ENCODE measurements around the gene WDFY3.

The WDFY3 gene

GRCh38 chr4:84966382-84967242 is at the start of gene WDFY3:
WDFY3 (minus strand) TSS chr4:84966690; CDS start chr4:84860591, 106,099 bp downstream.
- no peak for TF ChIP-seq CTCF (IDR thresholded peaks at IDR 0.05; ENCODE audit: low read depth, low read length)
- TF ChIP-seq EZH2phosphoT487 (IDR thresholded peaks at IDR 0.05; ENCODE audit: low read depth), result no peak
- H3K27ac ChIP-seq (ENCODE audit: low read length), result no peak within 1 kb of the TSS
- no peak within 1 kb of the TSS for H3K4me3 ChIP-seq (ENCODE audit: low read length)
- H3K79me2 ChIP-seq (ENCODE audit: low read length), result no peaks in the 10 kb centered on the region
- no peak within 1 kb of the TSS for H2AFZ ChIP-seq (ENCODE audit: low read depth, low read length)
- peaks cover 11% of the 10 kb centered on the region; the same call in 1 of the 2 replicates for H3K4me1 ChIP-seq (ENCODE audit: low read length)
- H3K27me3 ChIP-seq (ENCODE audit: low read depth, low read length), result no peaks in the 10 kb centered on the region
- H3K36me3 ChIP-seq (replicated peaks; ENCODE audit: low read depth, low read length), result no peaks in the 10 kb centered on the region
- no peak within 1 kb of the TSS for H3K9ac ChIP-seq (ENCODE audit: low read length)
- H4K20me1 ChIP-seq (ENCODE audit: insufficient read depth, low read length), result no peaks in the 10 kb centered on the region
- H3K4me2 ChIP-seq (ENCODE audit: low read length), result no peak within 1 kb of the TSS
- H3K9me3 ChIP-seq (ENCODE audit: insufficient read depth, low read length), result no peaks in the 10 kb centered on the region

DNA sequence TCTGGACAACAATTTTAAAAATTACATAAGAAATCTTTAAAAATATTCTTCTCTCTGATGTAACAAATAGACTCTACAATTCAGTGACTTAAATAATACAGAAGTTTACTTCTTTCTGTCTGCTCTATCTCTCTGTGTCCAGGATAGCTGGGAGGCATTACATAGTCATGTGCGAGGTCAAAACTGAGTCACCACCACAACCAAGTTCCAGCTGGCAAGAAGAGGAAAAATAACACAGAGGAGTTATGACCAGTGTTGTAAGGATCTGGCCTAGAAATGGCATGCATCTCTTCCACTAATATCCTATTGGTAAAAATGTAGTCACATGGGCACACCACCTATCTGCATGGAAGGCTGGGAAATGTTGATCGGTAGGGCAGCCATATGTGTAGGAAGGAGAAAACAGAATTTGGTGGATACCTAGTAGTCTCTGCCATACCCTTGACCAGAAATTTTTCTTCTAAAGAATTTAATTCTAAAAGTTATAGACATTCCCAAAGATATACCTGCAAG is 39.4 kb upstream of the WDFY3 start:
- Histone ChIP-seq H3K4me2 (ENCODE audit: low read length) (no peak overlapping the region), H3K27ac (ENCODE audit: low read length) (no peak overlapping the region)

GRCh38 chr4:85000343-85000742 is 33.9 kb upstream of the WDFY3 start:
- Histone ChIP-seq H3K79me2 (ENCODE audit: low read length) (no peaks in the 10 kb centered on the region), H4K20me1 (ENCODE audit: insufficient read depth, low read length) (no peaks in the 10 kb centered on the region), H3K27me3 (ENCODE audit: low read depth, low read length) (no peaks in the 10 kb centered on the region), H3K27ac (ENCODE audit: low read length) (no peak overlapping the region), H3K4me2 (ENCODE audit: low read length) (no peak overlapping the region), H3K36me3 (replicated peaks; ENCODE audit: low read depth, low read length) (no peaks in the 10 kb centered on the region), H3K4me3 (ENCODE audit: low read length) (no peak overlapping the region), H3K9me3 (ENCODE audit: insufficient read depth, low read length) (no peaks in the 10 kb centered on the region), H3K4me1 (ENCODE audit: low read length) (no peaks in the 10 kb centered on the region), H3K9ac (ENCODE audit: low read length) (no peak overlapping the region), H2AFZ (ENCODE audit: low read depth, low read length) (no peak overlapping the region)
- TF ChIP-seq EZH2phosphoT487 (IDR thresholded peaks at IDR 0.05; ENCODE audit: low read depth), result no peak
- TF ChIP-seq CTCF (IDR thresholded peaks at IDR 0.05; ENCODE audit: low read depth, low read length), result no peak

More for the DNA sequence above, 39.4 kb upstream of the WDFY3 start:
- Histone ChIP-seq H3K9ac (ENCODE audit: low read length) (no peak overlapping the region), H2AFZ (ENCODE audit: low read depth, low read length) (no peak overlapping the region), H3K79me2 (ENCODE audit: low read length) (no peaks in the 10 kb centered on the region), H3K36me3 (replicated peaks; ENCODE audit: low read depth, low read length) (no peaks in the 10 kb centered on the region), H4K20me1 (ENCODE audit: insufficient read depth, low read length) (no peaks in the 10 kb centered on the region), H3K9me3 (ENCODE audit: insufficient read depth, low read length) (no peaks in the 10 kb centered on the region), H3K27me3 (ENCODE audit: low read depth, low read length) (no peaks in the 10 kb centered on the region), H3K4me1 (ENCODE audit: low read length) (no peaks in the 10 kb centered on the region), H3K4me3 (ENCODE audit: low read length) (no peak overlapping the region)
- TF ChIP-seq EZH2phosphoT487 (IDR thresholded peaks at IDR 0.05; ENCODE audit: low read depth) (no peak), CTCF (IDR thresholded peaks at IDR 0.05; ENCODE audit: low read depth, low read length) (no peak)

GRCh38 chr4:84995386-84995785 is 28.9 kb upstream of the WDFY3 start:
- no peaks in the 10 kb centered on the region for H3K27me3 ChIP-seq (ENCODE audit: low read depth, low read length)
- no peak overlapping the region for H2AFZ ChIP-seq (ENCODE audit: low read depth, low read length)
- no peaks in the 10 kb centered on the region for H3K36me3 ChIP-seq (replicated peaks; ENCODE audit: low read depth, low read length)
- no peak overlapping the region for H3K4me3 ChIP-seq (ENCODE audit: low read length)
- H4K20me1 ChIP-seq (ENCODE audit: insufficient read depth, low read length), result no peaks in the 10 kb centered on the region
- no peak overlapping the region for H3K9ac ChIP-seq (ENCODE audit: low read length)
- H3K27ac ChIP-seq (ENCODE audit: low read length), result no peak overlapping the region
- H3K4me1 ChIP-seq (ENCODE audit: low read length), result no peaks in the 10 kb centered on the region
- H3K79me2 ChIP-seq (ENCODE audit: low read length), result no peaks in the 10 kb centered on the region
- H3K9me3 ChIP-seq (ENCODE audit: insufficient read depth, low read length), result no peaks in the 10 kb centered on the region
- no peak overlapping the region for H3K4me2 ChIP-seq (ENCODE audit: low read length)
- TF ChIP-seq CTCF (IDR thresholded peaks at IDR 0.05; ENCODE audit: low read depth, low read length) (no peak), EZH2phosphoT487 (IDR thresholded peaks at IDR 0.05; ENCODE audit: low read depth) (no peak)

Data from OCI-LY3 (cell line).